ENCODE measurements around the gene PTMS.

The PTMS gene

GRCh38 chr12:6772726-6773589 lies 6.8 kb downstream of the PTMS start:
- FAIRE-seq: no peak

- no peak for FAIRE-seq
Observed at GRCh38 chr12:6773590-6774351, 7.6 kb downstream of the PTMS start.

DNA sequence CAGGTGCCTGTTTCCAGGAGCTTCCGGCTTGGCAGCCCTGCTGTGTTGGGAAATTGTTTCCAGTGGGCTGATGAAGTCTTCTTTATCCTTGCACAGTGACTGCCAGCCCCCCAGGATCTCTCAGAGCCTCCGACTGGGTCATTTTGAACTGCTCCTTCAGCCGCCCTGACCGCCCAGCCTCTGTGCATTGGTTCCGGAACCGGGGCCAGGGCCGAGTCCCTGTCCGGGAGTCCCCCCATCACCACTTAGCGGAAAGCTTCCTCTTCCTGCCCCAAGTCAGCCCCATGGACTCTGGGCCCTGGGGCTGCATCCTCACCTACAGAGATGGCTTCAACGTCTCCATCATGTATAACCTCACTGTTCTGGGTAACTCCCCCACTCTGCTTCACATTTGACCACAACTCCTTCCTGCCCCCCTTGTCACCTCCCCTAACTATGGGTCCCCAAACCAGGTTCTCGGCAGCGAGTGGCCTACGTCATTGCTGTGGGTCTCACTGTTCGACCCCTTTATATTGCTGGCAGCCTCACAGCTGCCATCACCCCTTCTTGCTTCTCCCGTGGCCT lies 8.4 kb downstream of the PTMS start:
- no peak for FAIRE-seq

DNA sequence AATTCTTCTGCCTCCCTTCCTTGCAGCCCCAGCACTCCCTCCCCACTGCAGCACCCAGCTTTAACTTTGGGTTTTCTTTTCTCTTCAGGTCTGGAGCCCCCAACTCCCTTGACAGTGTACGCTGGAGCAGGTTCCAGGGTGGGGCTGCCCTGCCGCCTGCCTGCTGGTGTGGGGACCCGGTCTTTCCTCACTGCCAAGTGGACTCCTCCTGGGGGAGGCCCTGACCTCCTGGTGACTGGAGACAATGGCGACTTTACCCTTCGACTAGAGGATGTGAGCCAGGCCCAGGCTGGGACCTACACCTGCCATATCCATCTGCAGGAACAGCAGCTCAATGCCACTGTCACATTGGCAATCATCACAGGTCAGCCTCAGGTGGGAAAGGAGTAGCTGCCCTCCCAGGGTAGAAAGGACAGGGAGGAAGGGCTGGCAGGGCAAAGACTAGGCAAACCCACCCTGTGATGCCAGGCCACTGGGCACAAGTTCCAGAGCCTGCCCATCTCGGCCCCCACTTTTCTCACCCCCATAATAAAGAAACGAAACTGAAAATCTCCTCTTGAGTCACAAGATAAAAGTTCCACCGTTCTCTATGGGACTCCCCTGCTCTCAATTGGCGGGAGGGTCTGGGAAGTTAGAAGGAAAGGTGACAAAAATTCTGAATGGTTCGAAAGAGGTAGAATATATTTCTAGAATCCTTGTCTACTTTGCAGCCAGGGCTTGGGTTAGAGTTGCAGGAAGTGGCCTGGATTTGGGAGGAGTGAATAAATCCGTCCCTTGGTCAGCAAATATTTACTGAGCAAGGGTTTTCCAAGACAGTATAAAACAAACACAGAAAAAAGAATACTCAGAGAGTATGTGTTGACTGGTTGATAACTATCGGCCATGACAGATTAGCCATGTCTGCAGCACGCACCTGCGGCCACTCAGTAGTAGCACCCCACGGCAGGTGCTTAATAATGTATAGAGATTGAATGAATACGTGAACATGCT lies 9.3 kb downstream of the PTMS start:
- FAIRE-seq: no peak

- FAIRE-seq: no peak
Observed at GRCh38 chr12:6777386-6777785, 11.2 kb downstream of the PTMS start.

- no peak for FAIRE-seq
Observed at GRCh38 chr12:6778217-6778573, 12.0 kb downstream of the PTMS start.

DNA sequence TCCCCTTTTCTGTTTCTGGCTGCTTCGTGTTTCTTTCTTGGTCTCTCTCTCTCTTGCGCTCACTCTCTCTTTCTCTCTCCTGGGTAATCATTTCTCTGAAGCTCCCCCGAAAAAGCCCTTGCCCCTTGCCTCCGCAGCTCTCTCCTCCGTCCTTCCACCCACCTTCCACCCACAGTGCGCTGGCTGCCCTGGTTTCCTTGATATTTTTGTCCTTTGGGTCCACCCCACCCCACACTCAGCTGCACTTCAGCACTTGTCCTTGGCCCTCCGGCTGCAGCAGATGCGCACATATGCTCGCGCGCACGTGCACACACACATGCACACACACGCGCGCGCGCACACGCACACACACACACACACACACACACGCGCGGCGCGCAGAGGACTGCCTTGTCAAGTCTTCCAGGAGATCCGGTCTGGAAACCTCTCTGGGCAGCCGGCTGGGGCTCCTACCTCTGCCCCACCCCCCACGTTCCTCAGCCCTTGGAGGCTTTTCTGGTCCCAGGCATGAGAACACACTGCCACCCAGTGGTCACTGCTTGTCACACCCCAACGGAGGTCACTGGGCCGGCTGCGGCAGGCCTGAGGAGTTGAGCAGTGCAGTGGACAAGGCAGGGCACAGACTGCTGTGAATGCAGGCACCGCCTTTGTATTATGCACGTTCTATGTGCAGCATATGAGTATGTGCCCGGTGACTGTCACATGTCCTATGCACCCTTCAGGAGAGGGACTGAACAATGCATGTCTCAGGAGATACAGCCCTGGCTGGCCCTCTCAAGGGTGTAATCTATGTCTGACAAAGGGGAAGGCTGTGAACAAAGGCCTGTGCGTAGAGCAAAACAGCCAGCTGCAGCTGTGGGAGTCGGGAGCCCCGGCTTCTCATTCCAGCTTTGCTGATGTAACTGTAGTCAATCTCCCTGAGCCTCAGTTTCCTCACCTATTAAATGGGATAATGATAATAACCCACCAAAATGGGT lies 12.7 kb downstream of the PTMS start:
- no peak for FAIRE-seq

DNA sequence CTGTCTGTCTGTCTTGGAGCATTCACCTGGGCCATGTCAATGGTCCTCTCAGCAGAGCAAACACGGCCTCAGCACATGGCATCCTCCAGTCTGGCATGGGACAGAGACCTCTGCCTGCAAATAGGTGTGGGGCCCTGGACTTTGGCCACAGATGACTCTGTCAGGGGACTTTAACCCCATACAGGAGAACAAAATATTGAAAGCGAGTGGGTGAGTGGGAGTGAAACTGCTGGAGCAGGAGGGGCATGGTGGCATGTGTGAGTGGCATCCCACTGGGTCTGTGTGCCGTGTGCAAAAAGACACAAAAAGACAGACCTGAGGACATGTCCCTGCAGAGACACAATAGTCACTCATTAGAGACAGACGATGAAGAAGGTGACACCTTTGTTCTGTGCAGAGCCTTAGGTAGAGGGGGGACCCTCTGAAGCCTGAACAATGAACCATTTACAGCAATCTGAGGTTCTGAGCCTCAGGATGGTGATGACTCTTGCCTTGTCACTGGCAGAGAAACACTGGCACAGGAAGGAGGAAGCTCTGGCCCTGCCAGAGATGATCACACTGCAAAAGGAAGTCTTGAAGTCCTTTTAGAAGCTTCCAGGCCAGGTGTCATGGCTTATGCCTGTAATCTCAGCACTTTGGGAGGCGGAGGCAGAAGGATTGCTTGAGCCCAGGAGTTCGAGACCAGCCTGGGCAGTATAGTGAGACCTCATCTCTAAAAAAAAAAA lies 13.7 kb downstream of the PTMS start:
- FAIRE-seq: no peak

DNA sequence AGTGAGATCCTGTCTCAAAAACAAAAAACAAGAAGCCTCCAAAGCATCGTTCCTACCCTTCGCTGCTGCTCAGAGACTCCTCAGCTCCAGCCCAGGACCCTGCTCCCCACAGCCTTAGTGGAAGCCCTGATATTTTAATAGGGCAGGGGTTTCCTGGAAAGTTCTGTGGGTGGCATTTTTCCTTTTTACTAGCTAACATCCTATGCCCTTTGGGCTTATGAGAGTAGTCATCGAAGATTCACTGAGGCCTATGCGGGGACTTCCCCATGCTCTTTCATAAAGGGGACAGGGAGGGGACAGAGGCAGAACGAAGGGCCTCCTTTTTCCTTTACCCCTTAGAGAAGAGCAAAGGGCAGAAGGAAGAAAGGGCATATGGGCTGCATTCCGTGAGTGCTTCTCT lies 14.4 kb downstream of the PTMS start:
- no peak for FAIRE-seq

DNA sequence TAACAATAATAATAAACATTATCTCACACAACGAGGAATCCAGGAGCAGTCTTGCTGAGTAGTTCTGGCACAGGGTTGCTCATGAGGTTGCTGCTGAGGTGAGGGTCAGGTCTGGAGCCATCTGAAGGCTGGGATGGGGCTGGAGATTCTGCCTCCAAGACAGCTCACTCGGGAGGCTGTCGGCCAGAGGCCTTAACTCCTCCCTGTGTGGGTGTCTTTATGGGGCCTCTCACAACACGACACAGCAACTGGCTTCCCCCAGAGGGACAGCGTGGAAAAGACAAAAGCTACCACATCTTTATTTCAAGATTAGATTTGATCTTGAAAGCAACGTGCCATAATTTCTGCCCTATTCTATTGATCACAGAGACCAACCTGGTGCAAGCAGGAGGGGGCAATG lies 16.0 kb downstream of the PTMS start:
- no peak for FAIRE-seq

DNA sequence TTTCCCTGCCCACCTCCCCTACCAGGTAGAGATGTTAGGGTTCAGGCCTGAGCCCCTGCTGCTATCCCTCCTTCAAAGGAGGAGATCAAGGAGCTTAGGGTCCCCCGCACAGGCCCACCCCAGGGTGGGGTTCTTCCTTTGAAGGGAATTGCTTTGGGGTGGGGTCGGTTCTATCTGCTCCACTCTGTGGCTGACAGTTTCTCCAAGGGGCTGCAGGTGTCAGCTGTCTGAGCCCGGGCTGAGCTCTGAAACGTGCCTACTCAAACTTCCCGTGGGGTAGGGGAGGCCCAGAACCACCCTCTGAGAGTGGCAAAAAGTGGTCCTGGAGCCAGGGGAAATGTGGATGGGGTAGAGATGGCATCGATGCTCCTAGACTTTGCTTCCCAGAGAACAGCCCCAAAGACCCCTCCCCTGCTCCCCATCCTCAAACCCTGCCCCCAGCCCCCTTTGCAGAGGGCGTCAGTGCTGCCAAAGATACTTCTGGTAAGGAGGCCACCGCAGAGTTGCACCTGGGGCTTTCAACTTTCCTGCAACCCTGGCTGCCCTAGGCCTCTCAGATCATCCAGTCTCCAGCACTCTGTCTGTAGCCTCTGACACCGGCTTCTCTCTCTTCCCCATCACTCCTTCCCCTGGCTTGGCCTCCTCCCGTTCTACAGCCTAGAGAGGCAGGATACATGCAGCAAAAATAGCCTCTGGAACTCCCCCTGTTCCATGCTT lies 16.8 kb downstream of the PTMS start:
- no peak for FAIRE-seq

DNA sequence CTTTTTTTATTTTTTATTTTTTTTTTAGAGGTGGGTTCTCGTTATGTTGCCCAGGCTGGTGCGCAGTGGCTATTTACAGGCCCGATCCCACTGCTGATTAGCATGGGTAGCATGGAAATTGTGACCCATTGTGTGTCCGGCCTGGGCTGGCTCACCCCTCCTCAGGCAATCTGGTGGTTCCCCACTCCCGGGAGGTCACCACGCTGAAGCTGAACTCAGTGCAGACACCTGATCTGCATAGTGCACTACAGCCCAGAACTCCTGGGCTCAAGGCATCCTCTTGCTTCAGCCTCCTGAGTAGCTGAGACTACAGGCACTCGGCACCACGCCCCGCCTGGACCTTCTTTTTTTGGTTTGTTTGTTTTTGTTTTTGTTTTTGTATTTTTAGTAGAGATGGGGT lies 17.7 kb downstream of the PTMS start:
- no peak for FAIRE-seq

DNA sequence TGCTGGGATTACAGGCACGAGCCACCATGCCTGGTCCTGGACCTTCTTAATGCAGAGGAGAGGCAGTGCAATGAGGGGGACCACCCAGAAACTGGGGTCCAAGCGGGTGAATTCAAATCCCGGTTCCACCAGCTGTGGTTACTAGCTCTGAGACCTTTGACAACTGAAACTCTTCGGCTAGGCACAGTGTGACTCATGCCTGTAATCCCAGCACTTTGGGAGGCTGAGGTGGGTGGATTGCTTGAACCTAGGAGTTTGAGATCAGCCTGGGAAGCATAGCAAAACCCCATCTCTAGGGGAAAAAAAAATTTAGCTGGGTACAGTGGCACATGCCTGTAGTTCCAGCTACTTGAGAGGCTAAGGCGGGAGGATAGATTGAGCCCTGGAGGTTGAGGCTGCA lies 18.1 kb downstream of the PTMS start:
- no peak for FAIRE-seq

DNA sequence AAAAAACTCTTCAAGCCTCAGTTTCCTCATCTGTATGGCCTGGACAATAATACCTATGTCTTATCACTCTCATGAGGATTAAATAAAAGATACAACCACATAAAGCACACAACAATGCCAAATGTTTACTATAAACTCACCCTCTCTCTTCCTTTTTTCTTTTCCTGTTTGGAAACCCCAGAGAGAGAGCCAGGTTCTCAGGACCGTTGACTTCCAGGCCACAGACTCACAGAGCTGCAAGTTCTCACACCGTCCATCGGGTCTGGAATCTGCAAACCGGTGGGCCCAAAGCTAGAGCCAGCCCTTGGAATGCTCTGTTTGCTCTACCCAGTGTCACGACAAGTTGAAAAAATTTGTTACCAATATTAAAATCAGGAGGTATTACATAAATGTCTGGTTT lies 18.6 kb downstream of the PTMS start:
- FAIRE-seq: no peak

DNA sequence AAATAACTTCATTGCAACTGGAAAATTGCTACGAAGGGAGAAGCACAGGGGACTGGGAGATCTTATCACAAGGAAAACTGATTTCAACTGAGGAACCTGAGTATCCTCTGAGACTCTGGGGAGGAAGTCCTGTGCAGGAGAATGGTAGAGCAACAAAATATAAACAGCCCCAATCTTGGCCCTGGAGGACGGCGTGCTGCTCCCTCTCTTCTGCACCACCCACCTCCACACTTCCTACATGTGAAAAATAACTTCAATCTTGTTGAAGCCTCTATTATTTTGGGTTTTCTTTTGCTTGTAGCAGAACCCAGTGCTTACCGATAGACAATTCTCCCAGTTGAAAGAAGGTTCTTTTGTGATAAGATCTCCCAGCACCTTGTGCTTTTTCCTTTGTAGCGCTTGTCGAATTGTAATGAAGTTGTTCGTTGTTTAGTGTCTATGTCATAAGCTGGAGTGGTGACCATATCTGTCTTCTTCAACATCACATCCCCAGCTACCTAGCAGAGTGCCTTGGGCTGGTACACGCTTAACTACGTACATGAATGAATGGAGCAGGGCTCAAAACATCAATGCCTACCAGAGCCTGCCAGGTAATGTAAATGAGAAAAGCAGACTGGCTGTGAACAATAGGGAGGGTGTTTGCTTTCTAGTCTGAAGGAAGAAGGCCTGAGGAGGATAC lies 20.4 kb downstream of the PTMS start:
- FAIRE-seq: no peak

DNA sequence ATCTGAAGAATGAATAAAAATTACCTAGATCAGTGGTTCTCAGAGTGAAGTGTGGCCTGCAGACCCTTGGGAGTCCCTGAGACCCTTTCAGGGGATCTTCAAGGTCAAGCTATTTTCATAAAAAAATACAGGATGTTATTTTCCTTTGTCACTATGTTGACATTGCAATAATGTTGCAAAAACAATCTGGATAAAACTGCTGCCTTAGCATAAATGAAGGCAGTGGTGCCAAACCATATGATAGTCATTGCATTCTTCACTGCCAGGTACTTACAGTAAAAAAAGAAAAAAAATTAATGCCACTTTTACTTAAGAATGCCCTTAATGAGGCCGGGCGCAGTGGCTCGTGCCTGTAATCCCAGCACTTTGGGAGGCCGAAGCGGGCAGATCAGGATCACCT lies 21.1 kb downstream of the PTMS start:
- FAIRE-seq: no peak

GRCh38 chr12:6788972-6789924 lies 23.1 kb downstream of the PTMS start, which contains the start of gene CD4:
CD4 (plus strand) TSS chr12:6789528; CDS start chr12:6800139, 10,611 bp downstream.
- FAIRE-seq: no peak

Data from colon (tissue), 2 donors.